GM23338 (cell line): ENCODE data around the gene CNTNAP2.

ENCODE experiments used
- CREB1 ChIP-seq: fragments of 250-450 bp; sonication (Bioruptor Pico); IDR thresholded peaks from 2 replicates; pipeline ENCODE4 v1.5.0; 2020; ENCODE audit warnings: low read depth, mild to moderate bottlenecking, moderate library complexity
- ETS1 ChIP-seq: IDR thresholded peaks from 2 replicates; pipeline ENCODE4 v1.6.1; 2016; ENCODE audit warnings: antibody characterized with exemption
- EZH2 ChIP-seq: fragments of 200-600 bp; sonication (generic); IDR thresholded peaks from one replicate; pipeline ENCODE4 v1.8.0; 2017; ENCODE audit warnings: antibody characterized with exemption, mild to moderate bottlenecking, low read depth; ENCODE audit not compliant: unreplicated experiment
- EZH2phosphoT487 ChIP-seq: fragments of 200-600 bp; sonication (generic); IDR thresholded peaks from one replicate; pipeline ENCODE4 v1.8.1; 2018; ENCODE audit warnings: antibody characterized with exemption; ENCODE audit not compliant: unreplicated experiment
- JUNB ChIP-seq: IDR thresholded peaks from one replicate; pipeline ENCODE4 v1.6.1; 2016; ENCODE audit warnings: antibody characterized with exemption; ENCODE audit not compliant: unreplicated experiment
- NANOG ChIP-seq: IDR thresholded peaks from 2 replicates; pipeline ENCODE4 v1.6.1; 2016; ENCODE audit warnings: antibody characterized with exemption, borderline replicate concordance
- POLR2AphosphoS5 ChIP-seq: IDR thresholded peaks from 2 replicates; pipeline ENCODE4 v1.6.1; 2016; ENCODE audit warnings: antibody characterized with exemption, low read depth
- REST ChIP-seq: IDR thresholded peaks from one replicate; pipeline ENCODE4 v1.6.1; 2018; ENCODE audit warnings: antibody characterized with exemption; ENCODE audit not compliant: unreplicated experiment
- ZNF114 ChIP-seq: fragments of 250-450 bp; sonication (Bioruptor Pico); IDR thresholded peaks from 2 replicates; pipeline ENCODE4 v1.5.0; 2020; ENCODE audit warnings: mild to moderate bottlenecking, moderate library complexity
- ZNF331 ChIP-seq: fragments of 250-450 bp; sonication (Bioruptor Pico); IDR thresholded peaks from 2 replicates; pipeline ENCODE4 v1.5.0; 2020; ENCODE audit warnings: low read depth, mild to moderate bottlenecking, moderate library complexity
- ZNF462 ChIP-seq: fragments of 250-450 bp; sonication (Bioruptor Pico); IDR thresholded peaks from 2 replicates; pipeline ENCODE4 v1.5.0; 2020; ENCODE audit warnings: mild to moderate bottlenecking, moderate library complexity
- TF ChIP-seq, protein P1 (sequence below), 2 experiments: fragments of 200-600 bp in 1 of 2; sonication (generic) in 1 of 2; conservative IDR thresholded peaks; 2 replicates each; pipeline versions ENCODE4 v1.5.1 to v1.6.1; 2016 to 2017; ENCODE audit warnings: antibody characterized with exemption in 2 of 2, low read depth in 2 of 2, mild to moderate bottlenecking in 2 of 2, moderate library complexity in 1 of 2

- TF ChIP-seq, protein P1, sequence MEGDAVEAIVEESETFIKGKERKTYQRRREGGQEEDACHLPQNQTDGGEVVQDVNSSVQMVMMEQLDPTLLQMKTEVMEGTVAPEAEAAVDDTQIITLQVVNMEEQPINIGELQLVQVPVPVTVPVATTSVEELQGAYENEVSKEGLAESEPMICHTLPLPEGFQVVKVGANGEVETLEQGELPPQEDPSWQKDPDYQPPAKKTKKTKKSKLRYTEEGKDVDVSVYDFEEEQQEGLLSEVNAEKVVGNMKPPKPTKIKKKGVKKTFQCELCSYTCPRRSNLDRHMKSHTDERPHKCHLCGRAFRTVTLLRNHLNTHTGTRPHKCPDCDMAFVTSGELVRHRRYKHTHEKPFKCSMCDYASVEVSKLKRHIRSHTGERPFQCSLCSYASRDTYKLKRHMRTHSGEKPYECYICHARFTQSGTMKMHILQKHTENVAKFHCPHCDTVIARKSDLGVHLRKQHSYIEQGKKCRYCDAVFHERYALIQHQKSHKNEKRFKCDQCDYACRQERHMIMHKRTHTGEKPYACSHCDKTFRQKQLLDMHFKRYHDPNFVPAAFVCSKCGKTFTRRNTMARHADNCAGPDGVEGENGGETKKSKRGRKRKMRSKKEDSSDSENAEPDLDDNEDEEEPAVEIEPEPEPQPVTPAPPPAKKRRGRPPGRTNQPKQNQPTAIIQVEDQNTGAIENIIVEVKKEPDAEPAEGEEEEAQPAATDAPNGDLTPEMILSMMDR (conservative IDR thresholded peaks at IDR 0.05; ENCODE audit: low read depth in 2 of 2), result no peak
- no peak for TF ChIP-seq POLR2AphosphoS5
- TF ChIP-seq EZH2, result no peak
- TF ChIP-seq ETS1, result no peak
- TF ChIP-seq ZNF462 (CRISPR knock-in tag), result no peak
- no peak for TF ChIP-seq REST
- TF ChIP-seq CREB1 (CRISPR knock-in tag), result no peak
- TF ChIP-seq EZH2phosphoT487, result no peak
- TF ChIP-seq ZNF114 (CRISPR knock-in tag), result no peak
- TF ChIP-seq ZNF331 (CRISPR knock-in tag), result no peak
- no peak for TF ChIP-seq NANOG
- TF ChIP-seq JUNB, result no peak
Observed at GRCh38 chr7:147071536-147071935, 954.9 kb downstream of the CNTNAP2 start.
